Measurements from ENCODE around the gene RFX7.
"Not testable (repeated sequence)": the region's sequence is repeated elsewhere in the genome, so short reads cannot be mapped to it uniquely, and the experiment has no call there.

RFX7 gene

GRCh38 chr15:56203312-56203922, 40.3 kb downstream of the RFX7 start:
- not testable (repeated sequence) for H3K27ac Mint-ChIP-seq; DNase-seq; H3K27me3 Mint-ChIP-seq; H3K9me3 Mint-ChIP-seq; H3K4me3 Mint-ChIP-seq; H3K36me3 Mint-ChIP-seq (ENCODE audit: low read depth)
- peaks cover 69% of the 10 kb centered on the region for H3K4me1 Mint-ChIP-seq (ENCODE audit: low read depth)

- peaks cover 3% of the 10 kb centered on the region for H3K9me3 Mint-ChIP-seq
- no peaks in the 10 kb centered on the region for H3K27me3 Mint-ChIP-seq
- peaks cover 64% of the 10 kb centered on the region for H3K4me1 Mint-ChIP-seq (ENCODE audit: low read depth)
- no peak overlapping the region for H3K27ac Mint-ChIP-seq
- H3K4me3 Mint-ChIP-seq, result no peak overlapping the region
- no peak for DNase-seq
- peaks cover 9% of the 10 kb centered on the region for H3K36me3 Mint-ChIP-seq (ENCODE audit: low read depth)
Observed at GRCh38 chr15:56202701-56203100, 41.0 kb downstream of the RFX7 start.

GRCh38 chr15:56199038-56199437, 44.6 kb downstream of the RFX7 start:
- Mint-ChIP-seq H3K4me3 (no peak overlapping the region), H3K27me3 (no peaks in the 10 kb centered on the region), H3K4me1 (ENCODE audit: low read depth) (peaks cover 45% of the 10 kb centered on the region), H3K27ac (no peak overlapping the region), H3K9me3 (peaks cover 2% of the 10 kb centered on the region), H3K36me3 (ENCODE audit: low read depth) (peaks cover 18% of the 10 kb centered on the region)
- no peak for DNase-seq

GRCh38 chr15:56194035-56194434, 49.6 kb downstream of the RFX7 start:
- peaks cover 2% of the 10 kb centered on the region for H3K9me3 Mint-ChIP-seq
- no peak for DNase-seq
- no peaks in the 10 kb centered on the region for H3K27me3 Mint-ChIP-seq
- H3K36me3 Mint-ChIP-seq (ENCODE audit: low read depth), result peaks cover 17% of the 10 kb centered on the region
- H3K4me3 Mint-ChIP-seq, result no peak overlapping the region
- H3K4me1 Mint-ChIP-seq (ENCODE audit: low read depth), result peaks cover 46% of the 10 kb centered on the region
- no peak overlapping the region for H3K27ac Mint-ChIP-seq

- DNase-seq, result no peak
- Mint-ChIP-seq H3K9me3 (peaks cover 2% of the 10 kb centered on the region), H3K4me1 (ENCODE audit: low read depth) (peaks cover 51% of the 10 kb centered on the region), H3K36me3 (ENCODE audit: low read depth) (peaks cover 17% of the 10 kb centered on the region), H3K4me3 (no peak overlapping the region), H3K27me3 (no peaks in the 10 kb centered on the region), H3K27ac (no peak overlapping the region)
Observed at GRCh38 chr15:56192659-56193442, 50.8 kb downstream of the RFX7 start.

GRCh38 chr15:56187665-56188064, 56.0 kb downstream of the RFX7 start:
- H3K27me3 Mint-ChIP-seq, result no peaks in the 10 kb centered on the region
- no peaks in the 10 kb centered on the region for H3K9me3 Mint-ChIP-seq
- peaks cover 16% of the 10 kb centered on the region for H3K36me3 Mint-ChIP-seq (ENCODE audit: low read depth)
- no peak for DNase-seq
- peaks cover 57% of the 10 kb centered on the region for H3K4me1 Mint-ChIP-seq (ENCODE audit: low read depth)
- no peak overlapping the region for H3K27ac Mint-ChIP-seq
- H3K4me3 Mint-ChIP-seq, result no peak overlapping the region

GRCh38 chr15:56185980-56186379, 57.7 kb downstream of the RFX7 start:
- no peaks in the 10 kb centered on the region for H3K9me3 Mint-ChIP-seq
- H3K4me1 Mint-ChIP-seq (ENCODE audit: low read depth), result peaks cover 51% of the 10 kb centered on the region
- no peak overlapping the region for H3K4me3 Mint-ChIP-seq
- no peak for DNase-seq
- H3K36me3 Mint-ChIP-seq (ENCODE audit: low read depth), result peaks cover 16% of the 10 kb centered on the region
- no peak overlapping the region for H3K27ac Mint-ChIP-seq
- no peaks in the 10 kb centered on the region for H3K27me3 Mint-ChIP-seq

- DNase-seq, result no peak
- Mint-ChIP-seq H3K4me1 (ENCODE audit: low read depth) (peaks cover 47% of the 10 kb centered on the region), H3K9me3 (no peaks in the 10 kb centered on the region), H3K27ac (no peak overlapping the region), H3K27me3 (no peaks in the 10 kb centered on the region), H3K36me3 (ENCODE audit: low read depth) (peaks cover 12% of the 10 kb centered on the region), H3K4me3 (no peak overlapping the region)
Observed at GRCh38 chr15:56184516-56184915, 59.2 kb downstream of the RFX7 start.

- H3K36me3 Mint-ChIP-seq (ENCODE audit: low read depth), result peaks cover 23% of the 10 kb centered on the region
- no peak overlapping the region for H3K27ac Mint-ChIP-seq
- peaks cover 35% of the 10 kb centered on the region for H3K4me1 Mint-ChIP-seq (ENCODE audit: low read depth)
- H3K27me3 Mint-ChIP-seq, result no peaks in the 10 kb centered on the region
- DNase-seq, result no peak
- H3K9me3 Mint-ChIP-seq, result no peaks in the 10 kb centered on the region
- no peak overlapping the region for H3K4me3 Mint-ChIP-seq
Observed at GRCh38 chr15:56180851-56181250, 62.8 kb downstream of the RFX7 start.

GRCh38 chr15:56176996-56177395, 66.7 kb downstream of the RFX7 start:
- Mint-ChIP-seq H3K4me3 (no peak overlapping the region), H3K4me1 (ENCODE audit: low read depth) (peaks cover 41% of the 10 kb centered on the region), H3K27me3 (no peaks in the 10 kb centered on the region), H3K27ac (no peak overlapping the region), H3K36me3 (ENCODE audit: low read depth) (peaks cover 45% of the 10 kb centered on the region), H3K9me3 (no peaks in the 10 kb centered on the region)
- no peak for DNase-seq

- Mint-ChIP-seq H3K4me3 (no peak overlapping the region), H3K4me1 (ENCODE audit: low read depth) (peaks cover 42% of the 10 kb centered on the region), H3K27me3 (no peaks in the 10 kb centered on the region), H3K36me3 (ENCODE audit: low read depth) (peaks cover 57% of the 10 kb centered on the region), H3K9me3 (peaks cover 5% of the 10 kb centered on the region), H3K27ac (no peak overlapping the region)
- DNase-seq, result no peak
Observed at GRCh38 chr15:56175788-56176187, 67.9 kb downstream of the RFX7 start.

GRCh38 chr15:56174649-56175048, 69.0 kb downstream of the RFX7 start:
- no peak overlapping the region for H3K27ac Mint-ChIP-seq
- no peak for DNase-seq
- H3K4me1 Mint-ChIP-seq (ENCODE audit: low read depth), result peaks cover 50% of the 10 kb centered on the region
- H3K4me3 Mint-ChIP-seq, result no peak overlapping the region
- peaks cover 5% of the 10 kb centered on the region for H3K9me3 Mint-ChIP-seq
- no peaks in the 10 kb centered on the region for H3K27me3 Mint-ChIP-seq
- peaks cover 69% of the 10 kb centered on the region for H3K36me3 Mint-ChIP-seq (ENCODE audit: low read depth)

- peaks cover 5% of the 10 kb centered on the region for H3K9me3 Mint-ChIP-seq
Observed at GRCh38 chr15:56168394-56168793, 75.3 kb downstream of the RFX7 start.

GRCh38 chr15:56165234-56165633, 78.4 kb downstream of the RFX7 start:
- Mint-ChIP-seq H3K27ac (no peak overlapping the region), H3K27me3 (no peaks in the 10 kb centered on the region), H3K36me3 (ENCODE audit: low read depth) (peaks cover 31% of the 10 kb centered on the region), H3K4me1 (ENCODE audit: low read depth) (peaks cover 67% of the 10 kb centered on the region), H3K4me3 (no peak overlapping the region), H3K9me3 (no peaks in the 10 kb centered on the region)
- DNase-seq, result no peak

More at GRCh38 chr15:56168394-56168793, 75.3 kb downstream of the RFX7 start:
- peaks cover 61% of the 10 kb centered on the region for H3K4me1 Mint-ChIP-seq (ENCODE audit: low read depth)
- H3K4me3 Mint-ChIP-seq, result no peak overlapping the region
- no peak overlapping the region for H3K27ac Mint-ChIP-seq
- no peaks in the 10 kb centered on the region for H3K27me3 Mint-ChIP-seq
- H3K36me3 Mint-ChIP-seq (ENCODE audit: low read depth), result peaks cover 63% of the 10 kb centered on the region
- DNase-seq, result no peak

GRCh38 chr15:56160966-56161365, 82.7 kb downstream of the RFX7 start:
- Mint-ChIP-seq H3K27me3 (no peaks in the 10 kb centered on the region), H3K9me3 (peaks cover under 1% of the 10 kb centered on the region), H3K36me3 (ENCODE audit: low read depth) (peaks cover 33% of the 10 kb centered on the region), H3K4me3 (no peak overlapping the region), H3K4me1 (ENCODE audit: low read depth) (peaks cover 45% of the 10 kb centered on the region), H3K27ac (peak overlapping the region; percentile 52)
- no peak for DNase-seq

Data from activated T-cell treated with anti-CD3 and anti-CD28 coated beads, Interleukin-2, amount 50 U/mL, for 24 hours (primary cell).